Astrocyte (in vitro differentiated cells and primary cell): ENCODE measurements around the gene PCARE. TPM values are rescaled to one million over a fixed set of nuclear protein-coding genes. Genes with fewer than 3 reads are reported as not detected.

Experiments
- DNase-seq: peaks from one replicate; pipeline ENCODE4 v3.0.0-alpha.2; 2010; ENCODE audit warnings: low read depth
- FAIRE-seq: peaks from 2 replicates; lab custom pipeline; 2011; peaks lifted over from hg19 to GRCh38; lab: Jason Lieb, UNC
- H2AFZ ChIP-seq: 2 replicates; pipeline ENCODE4 v1.6.0; 2012; ENCODE audit warnings: low read depth, low read length, inconsistent platforms
- H3K27ac ChIP-seq: 2 replicates; pipeline ENCODE4 v1.5.1; 2011; ENCODE audit warnings: low read depth, low read length, inconsistent platforms
- H3K27me3 ChIP-seq: 2 replicates; pipeline ENCODE4 v1.6.0; 2011; ENCODE audit warnings: low read length, inconsistent platforms; ENCODE audit not compliant: insufficient read depth
- H3K36me3 ChIP-seq: 2 replicates; pipeline ENCODE4 v1.5.1; 2011; ENCODE audit warnings: low read length, inconsistent platforms; ENCODE audit not compliant: insufficient read depth
- H3K4me1 ChIP-seq: 2 replicates; pipeline ENCODE4 v1.5.1; 2011; ENCODE audit warnings: low read length, inconsistent platforms; ENCODE audit not compliant: insufficient read depth
- H3K4me2 ChIP-seq: 2 replicates; pipeline ENCODE4 v1.6.0; 2012; ENCODE audit warnings: low read length, inconsistent platforms
- H3K4me3 ChIP-seq: 2 replicates; pipeline ENCODE4 v1.5.1; 2011; ENCODE audit warnings: low read depth, mild to moderate bottlenecking, low read length, inconsistent platforms; ENCODE audit not compliant: insufficient read depth
- H3K79me2 ChIP-seq: 2 replicates; pipeline ENCODE4 v1.6.0; 2012; ENCODE audit warnings: mild to moderate bottlenecking, low read length, inconsistent platforms; ENCODE audit not compliant: insufficient read depth
- H3K9ac ChIP-seq: 2 replicates; pipeline ENCODE4 v1.6.0; 2012; ENCODE audit warnings: mild to moderate bottlenecking, low read length, inconsistent platforms
- H3K9me3 ChIP-seq: 2 replicates; pipeline ENCODE4 v1.5.1; 2012; ENCODE audit warnings: low read depth, mild to moderate bottlenecking, low read length, inconsistent platforms; ENCODE audit not compliant: insufficient read depth
- H4K20me1 ChIP-seq: 2 replicates; pipeline ENCODE4 v1.6.0; 2012; ENCODE audit warnings: low read length, inconsistent platforms; ENCODE audit not compliant: insufficient read depth
- H3K27ac Mint-ChIP-seq: one replicate; pipeline ENCODE4 v1.8.0; 2021; ENCODE audit warnings: mild to moderate bottlenecking, mixed read lengths; ENCODE audit not compliant: unreplicated experiment
- H3K27me3 Mint-ChIP-seq: one replicate; pipeline ENCODE4 v1.8.0; 2021; ENCODE audit warnings: low read depth, mixed read lengths; ENCODE audit not compliant: unreplicated experiment
- H3K36me3 Mint-ChIP-seq: one replicate; pipeline ENCODE4 v1.8.0; 2021; ENCODE audit warnings: low read depth, mixed read lengths; ENCODE audit not compliant: unreplicated experiment
- H3K4me1 Mint-ChIP-seq: one replicate; pipeline ENCODE4 v1.8.0; 2021; ENCODE audit warnings: low read depth, mixed read lengths; ENCODE audit not compliant: unreplicated experiment
- H3K4me3 Mint-ChIP-seq: one replicate; pipeline ENCODE4 v1.8.0; 2021; ENCODE audit warnings: mild to moderate bottlenecking, moderate library complexity, mixed read lengths; ENCODE audit not compliant: unreplicated experiment
- H3K9me3 Mint-ChIP-seq: one replicate; pipeline ENCODE4 v1.8.0; 2021; ENCODE audit warnings: mild to moderate bottlenecking, mixed read lengths; ENCODE audit not compliant: unreplicated experiment
- CTCF ChIP-seq: IDR thresholded peaks from 2 replicates; pipeline ENCODE4 v1.5.1; 2011; ENCODE audit warnings: low read depth, mild to moderate bottlenecking, inconsistent platforms, low read length, moderate library complexity; ENCODE audit not compliant: insufficient read depth
- EZH2 ChIP-seq: IDR thresholded peaks from 2 replicates; pipeline ENCODE4 v1.6.1; 2012; ENCODE audit warnings: mild to moderate bottlenecking, low read length, inconsistent platforms; ENCODE audit not compliant: insufficient read depth
- total RNA-seq: library from RNA; stranded (reverse); gene quantifications from 2 replicates; pipeline ENCODE4 v1.2.1, GENCODE V29; 2021

Gene PCARE
- total RNA-seq, 1 donor from 2014 or later, result not detected

- Histone ChIP-seq H3K79me2 (no peaks in the 10 kb centered on the region), H3K9me3 (no peaks in the 10 kb centered on the region), H4K20me1 (no peaks in the 10 kb centered on the region), H3K4me3 (no peak overlapping the region), H3K27ac (no peak overlapping the region), H3K36me3 (no peaks in the 10 kb centered on the region), H3K4me1 (peaks cover 5% of the 10 kb centered on the region), H3K27me3 (no peaks in the 10 kb centered on the region), H3K4me2 (no peak overlapping the region), H2AFZ (no peak overlapping the region), H3K9ac (no peak overlapping the region)
- FAIRE-seq (no peak), DNase-seq (no peak)
- Mint-ChIP-seq H3K4me1 (no peaks in the 10 kb centered on the region), H3K27ac (no peak overlapping the region), H3K9me3 (peaks cover 3% of the 10 kb centered on the region), H3K36me3 (peaks cover 3% of the 10 kb centered on the region), H3K4me3 (no peak overlapping the region), H3K27me3 (peaks cover 51% of the 10 kb centered on the region)
- no peak for TF ChIP-seq EZH2
- TF ChIP-seq CTCF, result no peak
These were observed 52.4 kb downstream of the PCARE start for GRCh38 chr2:29021886-29022285.

- H3K27ac ChIP-seq, result no peak overlapping the region
- no peaks in the 10 kb centered on the region for H3K9me3 ChIP-seq
- no peak overlapping the region for H3K4me2 ChIP-seq
- no peak for FAIRE-seq
- H3K9ac ChIP-seq, result no peak overlapping the region
- Mint-ChIP-seq H3K36me3 (peaks cover 3% of the 10 kb centered on the region), H3K4me1 (peaks cover 9% of the 10 kb centered on the region), H3K9me3 (peaks cover 3% of the 10 kb centered on the region), H3K4me3 (no peak overlapping the region), H3K27me3 (peaks cover 45% of the 10 kb centered on the region), H3K27ac (no peak overlapping the region)
- H3K27me3 ChIP-seq, result no peaks in the 10 kb centered on the region
- peaks cover 24% of the 10 kb centered on the region for H3K4me1 ChIP-seq
- H4K20me1 ChIP-seq, result no peaks in the 10 kb centered on the region
- H3K4me3 ChIP-seq, result no peak overlapping the region
- H3K79me2 ChIP-seq, result no peaks in the 10 kb centered on the region
- no peak for TF ChIP-seq EZH2
- TF ChIP-seq CTCF, result no peak
- H2AFZ ChIP-seq, result no peak overlapping the region
- no peaks in the 10 kb centered on the region for H3K36me3 ChIP-seq
- DNase-seq, result no peak
These were observed 56.4 kb downstream of the PCARE start for GRCh38 chr2:29017716-29018435.

- Mint-ChIP-seq H3K4me3 (no peak overlapping the region), H3K27ac (no peak overlapping the region), H3K9me3 (peaks cover 3% of the 10 kb centered on the region), H3K4me1 (peaks cover 14% of the 10 kb centered on the region), H3K36me3 (peaks cover 1% of the 10 kb centered on the region), H3K27me3 (peaks cover 39% of the 10 kb centered on the region)
- no peaks in the 10 kb centered on the region for H3K79me2 ChIP-seq
- no peak overlapping the region for H3K27ac ChIP-seq
- DNase-seq (no peak), FAIRE-seq (no peak)
- TF ChIP-seq CTCF, result no peak
- no peak for TF ChIP-seq EZH2
- no peaks in the 10 kb centered on the region for H3K9me3 ChIP-seq
- peaks cover 33% of the 10 kb centered on the region for H3K4me1 ChIP-seq
- H3K4me3 ChIP-seq, result no peak overlapping the region
- H4K20me1 ChIP-seq, result no peaks in the 10 kb centered on the region
- no peak overlapping the region for H2AFZ ChIP-seq
- H3K36me3 ChIP-seq, result no peaks in the 10 kb centered on the region
- no peak overlapping the region for H3K4me2 ChIP-seq
- no peaks in the 10 kb centered on the region for H3K27me3 ChIP-seq
- no peak overlapping the region for H3K9ac ChIP-seq
These were observed 57.8 kb downstream of the PCARE start for GRCh38 chr2:29016504-29016903.
